ENCODE measurements around the gene KRT13. TPM values are rescaled to one million over a fixed set of nuclear protein-coding genes. Genes with fewer than 3 reads are reported as not detected.
A peak's percentile ranks its signal among the peaks of the same experiment; 100 is the strongest.

The KRT13 gene
- total RNA-seq, 1 experiment from 2014 or later: 1.4 TPM

DNA sequence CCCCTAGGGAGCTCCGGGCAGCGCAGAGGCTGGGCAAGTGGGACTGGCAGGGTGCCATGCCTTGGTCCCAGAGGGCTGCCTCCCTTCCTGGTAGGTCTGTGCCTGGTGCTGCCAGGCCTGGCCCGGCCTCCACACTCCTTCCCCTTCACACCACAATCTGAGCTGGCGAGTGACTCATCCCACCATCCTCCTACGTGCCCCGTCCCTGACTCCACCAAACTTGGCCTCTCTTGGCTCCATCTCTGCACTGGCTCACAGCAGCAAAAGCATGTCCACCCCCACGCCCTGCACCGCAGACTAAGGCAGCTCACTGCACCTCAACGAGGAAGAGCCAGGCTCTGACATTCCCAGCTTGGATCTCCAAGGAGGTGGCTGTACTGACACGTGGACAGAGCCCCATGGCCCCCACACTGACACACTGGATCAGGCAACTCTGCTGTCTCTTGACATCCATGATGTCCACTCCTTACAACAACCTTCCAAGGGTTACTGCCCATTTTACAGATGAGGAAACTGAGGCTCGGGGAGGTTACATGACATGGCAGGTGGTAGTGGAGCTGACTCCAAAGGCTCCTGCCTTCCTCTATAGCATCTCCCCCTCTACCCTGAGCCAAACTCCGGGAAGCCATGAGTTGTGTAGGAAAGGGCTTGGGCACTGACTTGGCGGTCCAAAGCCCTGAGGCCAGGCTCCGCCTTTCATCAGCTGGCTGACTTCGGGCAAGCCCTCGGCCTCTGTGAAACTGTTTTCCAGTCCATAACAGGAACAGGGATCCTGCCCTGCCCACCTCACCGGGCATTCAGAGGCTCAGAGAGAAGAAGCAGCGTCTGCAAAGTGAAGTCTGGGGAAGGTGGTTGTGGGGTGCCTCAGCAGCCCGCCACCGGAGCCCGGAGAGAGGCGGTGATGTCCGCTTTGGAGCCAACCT is 42.8 kb upstream of the KRT13 start:
- ATAC-seq (peak; percentile 79), DNase-seq (peak; percentile 95)
- TSS peak; percentile 91 for BruUV-seq (replicated peaks)
- peak overlapping the region; percentile 49 for H2AFZ ChIP-seq (ENCODE audit: low read length)
- H3K4me2 ChIP-seq (ENCODE audit: low read length): peak overlapping the region; percentile 66
- ChIA-PET CTCF (interaction anchor here (0.5 to 2.7 kb wide), 23 partner anchors 12 to 744 kb away, joined by 3 to 38 read pairs (median 5); partner anchors contain the start of genes EIF1, KRT15 and KRT19), POLR2A (ENCODE audit: unreplicated experiment) (interaction anchor here (0.6 to 2.1 kb wide), 4 partner anchors 20 to 1620 kb away, joined by 4 to 23 read pairs (median 12); partner anchors contain the start of gene KRT19)
- H3K4me3 ChIP-seq (ENCODE audit: low read length): peak overlapping the region; percentile 50
- no peaks in the 10 kb centered on the region for H3K9me2 ChIP-seq (replicated peaks; ENCODE audit: low read length)
- peaks cover 50% of the 10 kb centered on the region for H3K4me1 ChIP-seq (ENCODE audit: insufficient read depth, low read length)
- peak overlapping the region; percentile 91 for H3K9ac ChIP-seq (ENCODE audit: low read length)
- H3F3A ChIP-seq (ENCODE audit: low read length, unreplicated experiment): no peaks in the 10 kb centered on the region
- H3K9me3 ChIP-seq (ENCODE audit: low read length): no peaks in the 10 kb centered on the region
- no peaks in the 10 kb centered on the region for H3K36me3 ChIP-seq (ENCODE audit: low read depth, low read length)
- H3K27me3 ChIP-seq (ENCODE audit: low read length): no peaks in the 10 kb centered on the region
- H4K20me1 ChIP-seq (ENCODE audit: low read length): no peaks in the 10 kb centered on the region
- H3K27ac ChIP-seq (ENCODE audit: low read length): peak overlapping the region; percentile 98
- TF ChIP-seq, protein P1, sequence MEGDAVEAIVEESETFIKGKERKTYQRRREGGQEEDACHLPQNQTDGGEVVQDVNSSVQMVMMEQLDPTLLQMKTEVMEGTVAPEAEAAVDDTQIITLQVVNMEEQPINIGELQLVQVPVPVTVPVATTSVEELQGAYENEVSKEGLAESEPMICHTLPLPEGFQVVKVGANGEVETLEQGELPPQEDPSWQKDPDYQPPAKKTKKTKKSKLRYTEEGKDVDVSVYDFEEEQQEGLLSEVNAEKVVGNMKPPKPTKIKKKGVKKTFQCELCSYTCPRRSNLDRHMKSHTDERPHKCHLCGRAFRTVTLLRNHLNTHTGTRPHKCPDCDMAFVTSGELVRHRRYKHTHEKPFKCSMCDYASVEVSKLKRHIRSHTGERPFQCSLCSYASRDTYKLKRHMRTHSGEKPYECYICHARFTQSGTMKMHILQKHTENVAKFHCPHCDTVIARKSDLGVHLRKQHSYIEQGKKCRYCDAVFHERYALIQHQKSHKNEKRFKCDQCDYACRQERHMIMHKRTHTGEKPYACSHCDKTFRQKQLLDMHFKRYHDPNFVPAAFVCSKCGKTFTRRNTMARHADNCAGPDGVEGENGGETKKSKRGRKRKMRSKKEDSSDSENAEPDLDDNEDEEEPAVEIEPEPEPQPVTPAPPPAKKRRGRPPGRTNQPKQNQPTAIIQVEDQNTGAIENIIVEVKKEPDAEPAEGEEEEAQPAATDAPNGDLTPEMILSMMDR (conservative IDR thresholded peaks at IDR 0.05; ENCODE audit: low read depth, low read length): no peak
- no peak for TF ChIP-seq EZH2phosphoT487 (IDR thresholded peaks at IDR 0.05; ENCODE audit: borderline replicate concordance, low read length)
- TF ChIP-seq EZH2 (IDR thresholded peaks at IDR 0.05; ENCODE audit: low read length, unreplicated experiment): no peak
- intact Hi-C loops (cut with micrococcal nuclease): loop anchor here (1.0 to 10.0 kb wide), 5 partner anchors 18 to 743 kb away; no protein-coding TSS in a partner anchor
- no peaks in the 10 kb centered on the region for H3K79me2 ChIP-seq (ENCODE audit: low read length)

DNA sequence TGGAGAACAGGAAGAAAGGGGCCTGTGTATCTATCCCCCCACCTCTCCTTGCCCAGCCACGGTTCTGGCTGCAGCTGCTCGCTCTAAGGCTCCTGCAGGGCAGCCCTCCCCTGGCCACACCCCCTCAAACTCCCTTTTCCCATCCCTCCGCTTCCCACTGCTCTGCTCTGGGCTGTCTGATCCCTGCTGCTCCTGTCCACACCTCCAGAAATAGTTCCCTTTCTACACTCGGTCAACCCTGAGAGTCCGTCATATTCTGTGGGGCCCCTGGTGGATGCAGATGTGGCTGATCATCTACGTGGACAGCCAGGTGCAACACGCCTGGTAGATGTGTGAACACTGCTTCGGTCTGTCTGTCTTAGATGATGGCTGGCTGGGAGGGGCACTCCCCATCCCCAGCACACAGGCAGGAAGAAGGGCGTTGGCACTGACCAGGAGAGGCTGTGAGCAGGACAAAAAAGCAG is 42.0 kb upstream of the KRT13 start:
- no TSS peak for BruUV-seq (replicated peaks)
- H3K9me3 ChIP-seq (ENCODE audit: low read length): no peaks in the 10 kb centered on the region
- peak overlapping the region; percentile 98 for H3K27ac ChIP-seq (ENCODE audit: low read length)
- no peak for TF ChIP-seq EZH2phosphoT487 (IDR thresholded peaks at IDR 0.05; ENCODE audit: borderline replicate concordance, low read length)
- TF ChIP-seq, protein P1 (conservative IDR thresholded peaks at IDR 0.05; ENCODE audit: low read depth, low read length): no peak
- no peak for TF ChIP-seq EZH2 (IDR thresholded peaks at IDR 0.05; ENCODE audit: low read length, unreplicated experiment)
- peak overlapping the region; percentile 36 for H3K4me3 ChIP-seq (ENCODE audit: low read length)
- H3K4me2 ChIP-seq (ENCODE audit: low read length): peak overlapping the region; percentile 66
- peak overlapping the region; percentile 91 for H3K9ac ChIP-seq (ENCODE audit: low read length)
- no peaks in the 10 kb centered on the region for H3K27me3 ChIP-seq (ENCODE audit: low read length)
- H3K36me3 ChIP-seq (ENCODE audit: low read depth, low read length): no peaks in the 10 kb centered on the region
- ChIA-PET CTCF (interaction anchor here (0.5 to 2.7 kb wide), 6 partner anchors 19 to 635 kb away, joined by 4 to 38 read pairs (median 16); partner anchors contain the start of gene KRT19), POLR2A (ENCODE audit: unreplicated experiment) (interaction anchor here (0.6 to 2.1 kb wide), 5 partner anchors 19 to 1620 kb away, joined by 4 to 23 read pairs (median 9); partner anchors contain the start of gene KRT19)
- peak; percentile 50 for DNase-seq
- peaks cover 50% of the 10 kb centered on the region for H3K4me1 ChIP-seq (ENCODE audit: insufficient read depth, low read length)
- H2AFZ ChIP-seq (ENCODE audit: low read length): peak overlapping the region; percentile 49; the same call in 1 of the 2 replicates
- no peaks in the 10 kb centered on the region for H4K20me1 ChIP-seq (ENCODE audit: low read length)
- H3K9me2 ChIP-seq (replicated peaks; ENCODE audit: low read length): no peaks in the 10 kb centered on the region
- no peaks in the 10 kb centered on the region for H3K79me2 ChIP-seq (ENCODE audit: low read length)
- no peaks in the 10 kb centered on the region for H3F3A ChIP-seq (ENCODE audit: low read length, unreplicated experiment)
- intact Hi-C loops (cut with micrococcal nuclease): loop anchor here (5.0 to 10.0 kb wide), 2 partner anchors 225 to 743 kb away; no protein-coding TSS in a partner anchor
- peak; percentile 46 for ATAC-seq

All from PC-3 (cell line).